ENCODE results near the gene LEUTX. TPM values are rescaled to one million over a fixed set of nuclear protein-coding genes. Genes with fewer than 3 reads are reported as not detected.

Gene LEUTX
- total and polyA plus RNA-seq, 5 donors from 2014 or later: not detected

DNA sequence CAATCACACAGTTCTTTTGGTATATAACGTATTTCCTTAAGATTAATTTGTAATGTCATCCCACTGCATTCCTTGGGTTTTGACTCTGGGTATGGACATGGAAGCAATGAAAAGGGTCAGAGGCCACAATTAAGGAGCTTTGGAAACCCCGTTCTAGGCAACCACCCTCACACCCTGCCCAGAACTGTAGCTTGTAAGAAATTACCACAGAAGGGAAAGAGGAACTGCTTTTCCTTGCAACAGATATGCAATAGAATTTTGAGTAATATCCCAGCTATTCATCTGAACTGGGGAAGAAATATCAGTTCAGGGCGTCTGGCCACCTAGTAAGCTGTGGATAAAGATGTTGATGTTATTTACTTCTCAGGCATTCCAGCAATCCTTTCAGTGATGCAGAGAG, 39.8 kb upstream of the LEUTX start:
- H3K4me1 ChIP-seq (ENCODE audit: control insufficient read depth, insufficient read depth, low read length, poor library complexity, severe bottlenecking): no peaks in the 10 kb centered on the region
- Mint-ChIP-seq H3K36me3 (no peaks in the 10 kb centered on the region), H3K4me1 (peaks cover 0 to 10% (median 7%) of the 10 kb centered on the region in 4 donors), H3K9me3 (peaks cover 0 to 2% (median 0%) of the 10 kb centered on the region in 7 donors), H3K27ac (no peak overlapping the region), H3K4me3 (no peak overlapping the region), H3K27me3 (peaks cover 25% of the 10 kb centered on the region)
- no peaks in the 10 kb centered on the region for H3K9me3 ChIP-seq (ENCODE audit: control insufficient read depth in 2 of 2, low read length in 2 of 2)
- DNase-seq (no peak), ATAC-seq (ENCODE audit: low read depth in 2 of 2) (no peak)
- H3K4me3 ChIP-seq (ENCODE audit: low read depth, low read length): no peak overlapping the region
- H3K27ac ChIP-seq (ENCODE audit: insufficient read depth, low read length, poor library complexity, severe bottlenecking): no peak overlapping the region
- peaks cover 3% of the 10 kb centered on the region for H3K27me3 ChIP-seq (ENCODE audit: control insufficient read depth, insufficient read depth, low read length)
- H3K36me3 ChIP-seq (ENCODE audit: control insufficient read depth, insufficient read depth, low read length): no peaks in the 10 kb centered on the region

DNA sequence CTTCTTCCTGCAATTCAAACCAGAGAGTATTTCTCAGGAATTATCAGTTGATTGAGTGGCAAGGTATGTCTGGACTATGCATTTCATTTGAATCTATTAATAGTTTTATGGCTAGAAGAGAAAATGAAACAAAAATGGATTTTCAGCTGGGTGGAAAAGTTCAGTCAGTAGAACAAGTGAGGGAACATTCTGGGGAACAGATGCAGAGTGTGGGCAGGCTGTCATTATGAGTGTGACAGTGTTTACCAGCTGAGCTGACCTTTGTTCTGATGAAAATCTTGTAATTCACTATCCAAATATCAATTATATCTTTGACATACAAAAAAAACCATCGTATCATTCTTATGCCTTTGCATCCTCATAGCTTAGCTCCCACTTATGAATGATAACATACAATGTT, 38.3 kb upstream of the LEUTX start:
- peaks cover 0 to 2% (median 0%) of the 10 kb centered on the region in 7 donors for H3K9me3 Mint-ChIP-seq
- Histone ChIP-seq H3K27ac (ENCODE audit: insufficient read depth, low read length, poor library complexity, severe bottlenecking) (no peak overlapping the region), H3K4me3 (ENCODE audit: low read depth, low read length) (no peak overlapping the region), H3K27me3 (ENCODE audit: control insufficient read depth, insufficient read depth, low read length) (peaks cover 8% of the 10 kb centered on the region), H3K36me3 (ENCODE audit: control insufficient read depth, insufficient read depth, low read length) (no peaks in the 10 kb centered on the region), H3K9me3 (ENCODE audit: control insufficient read depth in 2 of 2, low read length in 2 of 2) (no peaks in the 10 kb centered on the region), H3K4me1 (ENCODE audit: control insufficient read depth, insufficient read depth, low read length, poor library complexity, severe bottlenecking) (no peaks in the 10 kb centered on the region)
- no peak overlapping the region for H3K27ac Mint-ChIP-seq
- H3K36me3 Mint-ChIP-seq: no peaks in the 10 kb centered on the region
- ATAC-seq (ENCODE audit: low read depth in 2 of 2) (no peak), DNase-seq (peak in 1 of 3 donors; percentile 33)
- peaks cover 0 to 10% (median 7%) of the 10 kb centered on the region in 4 donors for H3K4me1 Mint-ChIP-seq
- H3K27me3 Mint-ChIP-seq: peaks cover 35% of the 10 kb centered on the region
- H3K4me3 Mint-ChIP-seq: peak overlapping the region in 1 of 4 donors; percentile 15

DNA sequence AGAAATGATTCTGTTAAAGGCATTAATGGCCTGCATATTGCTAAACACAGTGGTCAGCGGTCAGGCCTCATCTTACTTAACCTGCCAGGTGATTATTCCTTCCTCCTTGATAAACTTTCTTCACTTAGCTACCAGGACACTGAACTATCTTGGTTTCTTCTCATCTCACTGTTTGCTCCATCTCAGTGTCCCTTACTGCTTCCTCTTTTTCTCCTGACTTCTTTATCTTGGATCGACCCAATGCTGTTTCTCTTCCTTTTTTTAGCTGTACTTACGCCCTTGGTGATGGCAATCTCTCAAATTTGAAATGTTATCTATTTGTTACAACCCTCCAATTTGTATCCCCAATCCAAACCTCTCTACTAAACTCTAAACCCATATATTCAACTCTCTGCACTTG, 33.0 kb upstream of the LEUTX start:
- H3K36me3 Mint-ChIP-seq: no peaks in the 10 kb centered on the region
- H3K9me3 Mint-ChIP-seq: peaks cover 0 to 2% (median 0%) of the 10 kb centered on the region in 7 donors
- H3K27ac Mint-ChIP-seq: no peak overlapping the region
- ATAC-seq (ENCODE audit: low read depth in 2 of 2): no peak
- no peaks in the 10 kb centered on the region for H3K4me1 ChIP-seq (ENCODE audit: control insufficient read depth, insufficient read depth, low read length, poor library complexity, severe bottlenecking)
- H3K4me3 Mint-ChIP-seq: no peak overlapping the region
- peaks cover 53% of the 10 kb centered on the region for H3K27me3 Mint-ChIP-seq
- no peak overlapping the region for H3K4me3 ChIP-seq (ENCODE audit: low read depth, low read length)
- H3K9me3 ChIP-seq (ENCODE audit: control insufficient read depth in 2 of 2, low read length in 2 of 2): no peaks in the 10 kb centered on the region
- no peak overlapping the region for H3K27ac ChIP-seq (ENCODE audit: insufficient read depth, low read length, poor library complexity, severe bottlenecking)
- peaks cover 19% of the 10 kb centered on the region for H3K27me3 ChIP-seq (ENCODE audit: control insufficient read depth, insufficient read depth, low read length)
- H3K36me3 ChIP-seq (ENCODE audit: control insufficient read depth, insufficient read depth, low read length): no peaks in the 10 kb centered on the region
- H3K4me1 Mint-ChIP-seq: no peaks in the 10 kb centered on the region
- no peak for DNase-seq

DNA sequence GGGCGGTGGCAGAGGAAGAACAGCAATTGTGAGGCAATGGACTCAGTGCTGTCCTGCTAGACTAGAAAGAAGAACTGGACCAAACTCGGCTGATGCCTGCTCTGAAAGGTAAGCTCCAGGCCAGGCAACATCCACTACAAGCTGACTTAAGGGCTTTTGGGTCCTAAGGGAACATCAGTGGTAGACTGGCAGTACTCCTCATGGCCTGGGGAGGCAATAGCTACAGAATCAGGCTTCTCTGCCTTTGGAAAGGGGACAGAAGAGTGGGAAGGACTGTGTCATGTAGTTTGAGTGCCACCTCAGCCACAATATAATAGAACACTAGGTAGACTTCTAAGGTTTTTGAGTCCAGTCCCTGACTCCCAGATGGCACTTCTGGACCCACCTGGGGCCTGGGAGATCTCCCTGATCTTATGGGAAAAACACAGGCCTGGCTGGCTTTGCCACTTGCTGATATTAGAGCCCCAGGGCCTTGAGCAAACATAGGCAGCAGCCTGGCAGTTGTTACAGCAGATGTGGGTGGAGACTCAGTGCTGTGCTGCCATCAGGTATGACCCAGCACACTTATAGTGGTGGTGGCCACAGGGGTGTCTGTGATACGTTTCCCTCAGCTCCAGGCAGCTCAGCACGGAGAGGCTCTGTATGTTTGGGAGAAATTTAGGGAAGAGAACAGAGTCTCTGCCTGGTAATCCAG, 31.7 kb upstream of the LEUTX start:
- Mint-ChIP-seq H3K9me3 (no peaks in the 10 kb centered on the region), H3K4me1 (no peaks in the 10 kb centered on the region), H3K27ac (no peak overlapping the region), H3K27me3 (peaks cover 50% of the 10 kb centered on the region), H3K36me3 (no peaks in the 10 kb centered on the region), H3K4me3 (no peak overlapping the region)
- no peak overlapping the region for H3K27ac ChIP-seq (ENCODE audit: insufficient read depth, low read length, poor library complexity, severe bottlenecking)
- no peak overlapping the region for H3K4me3 ChIP-seq (ENCODE audit: low read depth, low read length)
- H3K36me3 ChIP-seq (ENCODE audit: control insufficient read depth, insufficient read depth, low read length): no peaks in the 10 kb centered on the region
- DNase-seq (no peak), ATAC-seq (ENCODE audit: low read depth in 2 of 2) (no peak)
- H3K4me1 ChIP-seq (ENCODE audit: control insufficient read depth, insufficient read depth, low read length, poor library complexity, severe bottlenecking): no peaks in the 10 kb centered on the region
- peaks cover 19% of the 10 kb centered on the region for H3K27me3 ChIP-seq (ENCODE audit: control insufficient read depth, insufficient read depth, low read length)
- H3K9me3 ChIP-seq (ENCODE audit: control insufficient read depth in 2 of 2, low read length in 2 of 2): no peaks in the 10 kb centered on the region

DNA sequence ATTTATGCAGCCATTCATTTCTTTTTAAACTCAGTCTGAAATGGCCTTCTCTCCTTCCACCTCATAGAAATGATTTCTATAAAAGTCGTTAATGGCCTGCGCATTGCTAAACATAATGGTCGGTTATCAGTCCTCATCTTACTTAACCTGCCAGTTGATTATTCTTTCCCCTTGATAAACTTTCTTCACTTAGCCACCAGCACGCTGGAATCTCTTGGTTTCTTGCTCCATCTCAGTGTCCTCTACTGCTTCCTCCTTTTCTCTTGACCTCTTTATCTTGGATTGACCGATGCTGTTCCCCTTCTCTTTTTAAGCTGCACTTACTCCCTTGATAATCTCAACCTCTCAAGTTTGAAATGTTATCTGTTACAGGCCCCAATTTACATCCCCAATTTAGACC, 28.7 kb upstream of the LEUTX start:
- DNase-seq: no peak
- Mint-ChIP-seq H3K36me3 (no peaks in the 10 kb centered on the region), H3K4me3 (no peak overlapping the region), H3K27me3 (peaks cover 44% of the 10 kb centered on the region), H3K4me1 (no peaks in the 10 kb centered on the region), H3K9me3 (no peaks in the 10 kb centered on the region), H3K27ac (no peak overlapping the region)
- Histone ChIP-seq H3K4me1 (ENCODE audit: control insufficient read depth, insufficient read depth, low read length, poor library complexity, severe bottlenecking) (no peaks in the 10 kb centered on the region), H3K4me3 (ENCODE audit: low read depth, low read length) (no peak overlapping the region), H3K27me3 (ENCODE audit: control insufficient read depth, insufficient read depth, low read length) (peaks cover 17% of the 10 kb centered on the region), H3K27ac (ENCODE audit: insufficient read depth, low read length, poor library complexity, severe bottlenecking) (no peak overlapping the region), H3K9me3 (ENCODE audit: control insufficient read depth in 2 of 2, low read length in 2 of 2) (no peaks in the 10 kb centered on the region), H3K36me3 (ENCODE audit: control insufficient read depth, insufficient read depth, low read length) (no peaks in the 10 kb centered on the region)
- ATAC-seq (ENCODE audit: low read depth in 2 of 2): no peak

DNA sequence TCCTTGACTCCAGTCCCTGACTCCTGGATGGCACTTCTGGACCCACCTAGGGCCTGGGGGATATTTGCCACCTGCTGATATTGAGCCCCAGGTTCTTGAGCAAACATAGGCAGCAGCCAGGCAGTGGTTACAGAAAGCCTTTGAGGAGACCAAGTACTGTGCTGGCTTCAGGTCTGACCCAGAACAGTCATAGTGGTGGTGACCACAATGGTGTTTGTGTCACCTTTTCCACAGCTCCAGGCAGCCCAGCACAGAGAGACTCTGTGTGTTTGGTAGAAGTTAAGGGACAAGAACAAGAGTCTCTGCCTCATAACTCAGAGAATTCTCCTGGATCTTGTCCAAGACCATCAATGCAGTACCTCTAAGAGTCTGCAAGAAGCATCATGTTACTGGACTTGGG, 26.3 kb upstream of the LEUTX start:
- Histone ChIP-seq H3K4me1 (ENCODE audit: control insufficient read depth, insufficient read depth, low read length, poor library complexity, severe bottlenecking) (no peaks in the 10 kb centered on the region), H3K9me3 (ENCODE audit: control insufficient read depth in 2 of 2, low read length in 2 of 2) (no peaks in the 10 kb centered on the region), H3K27ac (ENCODE audit: insufficient read depth, low read length, poor library complexity, severe bottlenecking) (no peak overlapping the region), H3K4me3 (ENCODE audit: low read depth, low read length) (no peak overlapping the region), H3K36me3 (ENCODE audit: control insufficient read depth, insufficient read depth, low read length) (no peaks in the 10 kb centered on the region), H3K27me3 (ENCODE audit: control insufficient read depth, insufficient read depth, low read length) (peaks cover 12% of the 10 kb centered on the region)
- Mint-ChIP-seq H3K4me1 (no peaks in the 10 kb centered on the region), H3K27ac (no peak overlapping the region), H3K36me3 (no peaks in the 10 kb centered on the region), H3K9me3 (no peaks in the 10 kb centered on the region), H3K4me3 (no peak overlapping the region), H3K27me3 (peaks cover 33% of the 10 kb centered on the region)
- ATAC-seq (ENCODE audit: low read depth in 2 of 2) (no peak), DNase-seq (no peak)

DNA sequence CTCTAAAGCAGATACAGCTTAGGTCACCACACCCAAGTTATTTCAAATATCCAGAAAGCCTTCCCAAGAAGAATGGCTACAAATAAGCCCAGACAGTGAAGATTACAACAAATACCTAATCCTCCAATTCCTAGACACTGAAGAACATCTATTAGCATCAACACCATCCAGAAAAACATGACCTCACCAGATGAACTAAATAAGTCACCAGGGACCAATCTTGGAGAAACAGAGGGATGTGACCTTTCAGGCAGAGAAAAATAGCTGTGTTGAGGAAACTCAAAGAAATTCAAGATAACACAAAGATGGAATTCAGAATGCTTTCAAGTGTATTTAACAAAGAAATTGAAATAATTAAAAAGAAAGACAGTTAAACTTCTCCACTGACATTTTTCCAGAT, 25.9 kb upstream of the LEUTX start:
- H3K4me1 Mint-ChIP-seq: no peaks in the 10 kb centered on the region
- no peak overlapping the region for H3K27ac Mint-ChIP-seq
- no peak for ATAC-seq (ENCODE audit: low read depth in 2 of 2)
- Histone ChIP-seq H3K36me3 (ENCODE audit: control insufficient read depth, insufficient read depth, low read length) (no peaks in the 10 kb centered on the region), H3K27ac (ENCODE audit: insufficient read depth, low read length, poor library complexity, severe bottlenecking) (no peak overlapping the region), H3K4me3 (ENCODE audit: low read depth, low read length) (no peak overlapping the region), H3K4me1 (ENCODE audit: control insufficient read depth, insufficient read depth, low read length, poor library complexity, severe bottlenecking) (no peaks in the 10 kb centered on the region), H3K27me3 (ENCODE audit: control insufficient read depth, insufficient read depth, low read length) (peaks cover 12% of the 10 kb centered on the region), H3K9me3 (ENCODE audit: control insufficient read depth in 2 of 2, low read length in 2 of 2) (no peaks in the 10 kb centered on the region)
- H3K27me3 Mint-ChIP-seq: peaks cover 35% of the 10 kb centered on the region
- no peaks in the 10 kb centered on the region for H3K9me3 Mint-ChIP-seq
- H3K36me3 Mint-ChIP-seq: no peaks in the 10 kb centered on the region
- H3K4me3 Mint-ChIP-seq: no peak overlapping the region
- DNase-seq: no peak

DNA sequence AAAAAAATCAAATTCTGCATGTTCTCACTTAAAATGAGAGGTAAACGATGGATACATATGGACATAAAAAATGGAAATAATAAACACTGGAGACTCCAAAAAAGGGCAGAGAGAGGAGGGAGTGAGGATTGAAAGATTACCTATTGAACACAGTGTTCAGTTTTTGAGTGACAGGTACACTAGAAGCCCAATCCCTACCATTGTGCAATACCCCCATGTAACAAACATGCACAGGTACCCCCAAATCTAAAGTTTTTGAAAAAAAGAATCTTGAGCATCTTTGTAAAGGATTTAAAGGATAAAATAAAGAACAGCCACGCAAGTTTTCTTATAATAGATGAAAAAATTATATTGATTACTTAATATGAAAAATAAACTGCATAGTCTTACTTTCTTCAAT, 24.1 kb upstream of the LEUTX start:
- no peaks in the 10 kb centered on the region for H3K36me3 ChIP-seq (ENCODE audit: control insufficient read depth, insufficient read depth, low read length)
- H3K4me1 ChIP-seq (ENCODE audit: control insufficient read depth, insufficient read depth, low read length, poor library complexity, severe bottlenecking): no peaks in the 10 kb centered on the region
- H3K4me3 ChIP-seq (ENCODE audit: low read depth, low read length): no peak overlapping the region
- no peaks in the 10 kb centered on the region for H3K4me1 Mint-ChIP-seq
- ATAC-seq (ENCODE audit: low read depth in 2 of 2): no peak
- peaks cover 43% of the 10 kb centered on the region for H3K27me3 Mint-ChIP-seq
- H3K27me3 ChIP-seq (ENCODE audit: control insufficient read depth, insufficient read depth, low read length): peaks cover 18% of the 10 kb centered on the region
- no peaks in the 10 kb centered on the region for H3K9me3 ChIP-seq (ENCODE audit: control insufficient read depth in 2 of 2, low read length in 2 of 2)
- no peaks in the 10 kb centered on the region for H3K9me3 Mint-ChIP-seq
- no peak overlapping the region for H3K27ac Mint-ChIP-seq
- DNase-seq: no peak
- H3K27ac ChIP-seq (ENCODE audit: insufficient read depth, low read length, poor library complexity, severe bottlenecking): no peak overlapping the region
- no peak overlapping the region for H3K4me3 Mint-ChIP-seq
- H3K36me3 Mint-ChIP-seq: no peaks in the 10 kb centered on the region
